ENCODE data around the gene CFC1. TPM values are rescaled to one million over a fixed set of nuclear protein-coding genes. Genes with fewer than 3 reads are reported as not detected.
"Not testable (repeated sequence)": the region's sequence is repeated elsewhere in the genome, so short reads cannot be mapped to it uniquely, and the experiment has no call there.

The CFC1 gene
- total RNA-seq, 2 experiments from 2014 or later: not detected

- H3K4me3 ChIP-seq (ENCODE audit: low read length); H3K9me3 ChIP-seq (ENCODE audit: control insufficient read depth in 1 of 2, insufficient read depth in 1 of 2, low read length in 2 of 2); ATAC-seq (ENCODE audit: poor library complexity); H3K27me3 ChIP-seq (ENCODE audit: control insufficient read depth in 1 of 2, insufficient read depth in 2 of 2, low read length in 2 of 2); H3K4me1 Mint-ChIP-seq (ENCODE audit: low read depth); H3K36me3 Mint-ChIP-seq (ENCODE audit: low read depth); DNase-seq; H3K27me3 Mint-ChIP-seq; H3K9me3 Mint-ChIP-seq; H3K4me1 ChIP-seq (ENCODE audit: insufficient read depth, low read length); intact Hi-C loops (cut with DNase I, micrococcal nuclease); H3K4me3 Mint-ChIP-seq; H3K36me3 ChIP-seq (ENCODE audit: insufficient read depth, low read length); H3K27ac Mint-ChIP-seq; POLR2A ChIA-PET; CTCF ChIA-PET; H3K27ac ChIP-seq (ENCODE audit: low read depth in 1 of 2, low read length in 2 of 2): not testable (repeated sequence)
Observed at GRCh38 chr2:130592791-130593414, 6.5 kb downstream of the CFC1 start.

- H3K27me3 Mint-ChIP-seq; ATAC-seq (ENCODE audit: poor library complexity); DNase-seq; intact Hi-C loops (cut with DNase I, micrococcal nuclease); H3K36me3 ChIP-seq (ENCODE audit: insufficient read depth, low read length); H3K4me1 Mint-ChIP-seq (ENCODE audit: low read depth); H3K36me3 Mint-ChIP-seq (ENCODE audit: low read depth); H3K27me3 ChIP-seq (ENCODE audit: control insufficient read depth in 1 of 2, insufficient read depth in 2 of 2, low read length in 2 of 2); H3K9me3 Mint-ChIP-seq; POLR2A ChIA-PET; H3K27ac ChIP-seq (ENCODE audit: low read depth in 1 of 2, low read length in 2 of 2); H3K4me3 Mint-ChIP-seq; H3K4me3 ChIP-seq (ENCODE audit: low read length); H3K9me3 ChIP-seq (ENCODE audit: control insufficient read depth in 1 of 2, insufficient read depth in 1 of 2, low read length in 2 of 2); H3K4me1 ChIP-seq (ENCODE audit: insufficient read depth, low read length); H3K27ac Mint-ChIP-seq; CTCF ChIA-PET: not testable (repeated sequence)
Observed at GRCh38 chr2:130590842-130591359, 8.5 kb downstream of the CFC1 start.

DNA sequence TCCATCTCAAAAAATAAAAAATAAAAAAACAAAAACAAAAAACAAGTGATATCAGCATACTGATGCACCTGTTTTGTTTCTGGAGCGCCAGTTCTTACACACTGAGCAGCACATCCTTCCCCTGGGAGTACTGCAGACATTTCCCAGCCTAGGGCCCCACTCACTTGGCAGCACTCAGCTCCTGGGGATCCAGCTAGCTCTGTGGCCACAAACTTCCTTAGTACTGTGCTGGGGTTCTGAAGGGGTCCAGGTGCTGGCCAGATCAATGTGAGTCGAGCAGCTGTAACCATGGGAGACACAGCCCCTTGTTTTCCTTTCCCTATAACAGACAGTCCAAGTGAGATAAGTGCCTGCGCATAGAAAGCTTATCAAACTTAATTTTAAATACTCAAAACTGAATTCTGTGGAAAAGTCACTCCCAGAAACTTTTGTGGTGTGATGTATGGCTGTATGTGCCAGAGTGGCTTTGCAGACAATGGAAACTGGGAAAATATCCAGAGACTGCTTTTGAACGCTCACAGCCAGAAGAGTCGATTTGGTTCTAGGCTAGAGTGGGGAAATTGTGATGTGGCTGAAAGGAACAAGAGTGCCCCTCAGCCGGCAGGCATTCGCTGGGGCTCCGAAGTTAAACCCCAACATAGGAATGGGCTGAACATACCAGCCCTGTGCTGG is 9.1 kb downstream of the CFC1 start:
- H3K4me1 Mint-ChIP-seq (ENCODE audit: low read depth); POLR2A ChIA-PET: not testable (repeated sequence)

DNA sequence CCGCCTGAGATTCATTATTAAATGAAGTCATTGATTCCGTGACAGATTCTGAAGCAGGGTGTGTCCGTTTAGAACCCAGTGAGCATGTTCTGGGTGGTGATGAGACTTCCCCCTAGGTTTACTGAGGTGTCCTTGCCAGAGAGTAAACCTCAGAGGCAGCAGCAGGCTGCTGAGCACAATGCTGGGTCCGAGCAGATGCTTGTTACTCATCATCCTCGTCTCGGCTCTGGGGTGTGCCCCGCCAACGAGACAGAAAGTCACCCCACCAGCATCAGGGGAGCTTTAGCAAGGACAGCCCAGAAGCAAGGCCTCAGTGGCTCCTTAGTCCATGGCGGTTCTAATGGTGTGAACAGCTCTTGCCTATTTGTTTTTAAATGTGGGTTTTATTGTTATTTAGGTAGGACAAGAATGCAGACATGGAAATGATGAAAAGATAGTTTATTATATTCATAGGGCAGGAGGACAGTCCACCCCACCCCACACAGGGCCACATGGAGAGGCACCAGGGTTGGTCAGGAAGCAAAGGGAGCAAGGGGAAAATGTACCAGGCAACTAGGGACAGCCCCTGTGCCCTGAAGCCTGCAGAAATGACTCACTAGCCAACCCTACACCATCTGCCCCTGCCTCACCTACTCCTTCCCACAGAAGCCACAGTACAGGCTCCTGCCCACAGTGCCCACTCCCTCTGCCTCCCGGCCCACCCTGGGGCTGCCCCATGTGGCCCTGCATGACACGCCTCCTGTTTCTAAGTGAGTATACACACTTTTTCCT is 10.5 kb downstream of the CFC1 start:
- H3K4me1 ChIP-seq (ENCODE audit: insufficient read depth, low read length); H3K27ac Mint-ChIP-seq; H3K36me3 Mint-ChIP-seq (ENCODE audit: low read depth); H3K9me3 Mint-ChIP-seq; H3K4me1 Mint-ChIP-seq (ENCODE audit: low read depth); H3K27me3 ChIP-seq (ENCODE audit: control insufficient read depth in 1 of 2, insufficient read depth in 2 of 2, low read length in 2 of 2); CTCF ChIA-PET; H3K4me3 Mint-ChIP-seq; intact Hi-C loops (cut with DNase I, micrococcal nuclease); H3K4me3 ChIP-seq (ENCODE audit: low read length); H3K36me3 ChIP-seq (ENCODE audit: insufficient read depth, low read length); POLR2A ChIA-PET; H3K27me3 Mint-ChIP-seq; ATAC-seq (ENCODE audit: poor library complexity); H3K9me3 ChIP-seq (ENCODE audit: control insufficient read depth in 1 of 2, insufficient read depth in 1 of 2, low read length in 2 of 2); H3K27ac ChIP-seq (ENCODE audit: low read depth in 1 of 2, low read length in 2 of 2): not testable (repeated sequence)
- DNase-seq: peak in 1 of 14 experiments; percentile 9

More for the DNA sequence above, 9.1 kb downstream of the CFC1 start:
- DNase-seq; H3K9me3 ChIP-seq (ENCODE audit: control insufficient read depth in 1 of 2, insufficient read depth in 1 of 2, low read length in 2 of 2); H3K4me3 Mint-ChIP-seq; H3K9me3 Mint-ChIP-seq; H3K27ac ChIP-seq (ENCODE audit: low read depth in 1 of 2, low read length in 2 of 2); H3K27me3 Mint-ChIP-seq; ATAC-seq (ENCODE audit: poor library complexity); H3K4me3 ChIP-seq (ENCODE audit: low read length); H3K36me3 Mint-ChIP-seq (ENCODE audit: low read depth); H3K27me3 ChIP-seq (ENCODE audit: control insufficient read depth in 1 of 2, insufficient read depth in 2 of 2, low read length in 2 of 2); intact Hi-C loops (cut with DNase I, micrococcal nuclease); CTCF ChIA-PET; H3K27ac Mint-ChIP-seq; H3K4me1 ChIP-seq (ENCODE audit: insufficient read depth, low read length); H3K36me3 ChIP-seq (ENCODE audit: insufficient read depth, low read length): not testable (repeated sequence)

- H3K36me3 ChIP-seq (ENCODE audit: insufficient read depth, low read length); H3K27me3 ChIP-seq (ENCODE audit: control insufficient read depth in 1 of 2, insufficient read depth in 2 of 2, low read length in 2 of 2); DNase-seq; H3K36me3 Mint-ChIP-seq (ENCODE audit: low read depth); H3K9me3 Mint-ChIP-seq; intact Hi-C loops (cut with DNase I, micrococcal nuclease); H3K4me1 ChIP-seq (ENCODE audit: insufficient read depth, low read length); H3K27me3 Mint-ChIP-seq; POLR2A ChIA-PET; H3K4me3 ChIP-seq (ENCODE audit: low read length); H3K4me1 Mint-ChIP-seq (ENCODE audit: low read depth); H3K27ac ChIP-seq (ENCODE audit: low read depth in 1 of 2, low read length in 2 of 2); H3K9me3 ChIP-seq (ENCODE audit: control insufficient read depth in 1 of 2, insufficient read depth in 1 of 2, low read length in 2 of 2); H3K4me3 Mint-ChIP-seq; H3K27ac Mint-ChIP-seq; ATAC-seq (ENCODE audit: poor library complexity); CTCF ChIA-PET: not testable (repeated sequence)
Observed at GRCh38 chr2:130584726-130585125, 14.6 kb downstream of the CFC1 start.

DNA sequence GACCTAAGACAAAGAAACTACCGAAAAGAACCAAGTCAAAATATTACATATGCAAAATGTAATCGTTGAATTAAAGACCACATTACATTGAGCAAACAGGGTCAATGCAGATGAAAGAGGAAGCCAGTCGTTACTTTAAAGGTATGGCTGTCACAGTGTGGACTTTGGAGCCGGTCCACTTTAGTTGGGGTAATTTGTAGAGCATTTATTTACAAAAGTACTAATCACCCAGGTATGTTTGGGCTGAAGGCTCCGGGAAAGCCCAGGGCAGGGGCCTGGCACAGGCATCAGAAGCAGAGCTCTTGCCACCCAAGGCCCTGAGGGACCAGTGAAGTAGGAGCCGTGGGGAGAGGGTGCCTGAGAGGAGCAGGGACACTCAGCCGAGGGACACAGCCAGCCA is 15.8 kb downstream of the CFC1 start:
- H3K27me3 ChIP-seq (ENCODE audit: control insufficient read depth in 1 of 2, insufficient read depth in 2 of 2, low read length in 2 of 2); H3K36me3 ChIP-seq (ENCODE audit: insufficient read depth, low read length); DNase-seq; H3K4me1 Mint-ChIP-seq (ENCODE audit: low read depth); H3K4me1 ChIP-seq (ENCODE audit: insufficient read depth, low read length); CTCF ChIA-PET; H3K27me3 Mint-ChIP-seq; ATAC-seq (ENCODE audit: poor library complexity); POLR2A ChIA-PET; H3K36me3 Mint-ChIP-seq (ENCODE audit: low read depth); H3K9me3 ChIP-seq (ENCODE audit: control insufficient read depth in 1 of 2, insufficient read depth in 1 of 2, low read length in 2 of 2); H3K9me3 Mint-ChIP-seq; intact Hi-C loops (cut with DNase I, micrococcal nuclease); H3K27ac Mint-ChIP-seq; H3K4me3 Mint-ChIP-seq; H3K27ac ChIP-seq (ENCODE audit: low read depth in 1 of 2, low read length in 2 of 2); H3K4me3 ChIP-seq (ENCODE audit: low read length): not testable (repeated sequence)

GRCh38 chr2:130582970-130583369 is 16.4 kb downstream of the CFC1 start:
- ATAC-seq (ENCODE audit: poor library complexity); CTCF ChIA-PET; H3K9me3 ChIP-seq (ENCODE audit: control insufficient read depth in 1 of 2, insufficient read depth in 1 of 2, low read length in 2 of 2); H3K27ac ChIP-seq (ENCODE audit: low read depth in 1 of 2, low read length in 2 of 2); H3K4me1 ChIP-seq (ENCODE audit: insufficient read depth, low read length); H3K27me3 ChIP-seq (ENCODE audit: control insufficient read depth in 1 of 2, insufficient read depth in 2 of 2, low read length in 2 of 2); H3K4me1 Mint-ChIP-seq (ENCODE audit: low read depth); H3K36me3 ChIP-seq (ENCODE audit: insufficient read depth, low read length); H3K4me3 ChIP-seq (ENCODE audit: low read length); DNase-seq; H3K27ac Mint-ChIP-seq; H3K36me3 Mint-ChIP-seq (ENCODE audit: low read depth); H3K27me3 Mint-ChIP-seq; H3K4me3 Mint-ChIP-seq; intact Hi-C loops (cut with DNase I, micrococcal nuclease); H3K9me3 Mint-ChIP-seq; POLR2A ChIA-PET: not testable (repeated sequence)
